ENCODE measurements around the gene TMC5. TPM values are rescaled to one million over a fixed set of nuclear protein-coding genes. Genes with fewer than 3 reads are reported as not detected.
"Not testable (repeated sequence)": the region's sequence is repeated elsewhere in the genome, so short reads cannot be mapped to it uniquely, and the experiment has no call there.

The TMC5 gene
- total RNA-seq (2014; rRNA removed; shearing (Covaris generic); ENCODE audit: low replicate concordance): not detected in 2 replicates

GRCh38 chr16:19417640-19418039 is at the start of gene TMC5:
TSS of gene TMC5 (plus strand) at chr16:19417883. CDS start at chr16:19440039, 22,156 bp downstream.
- Histone ChIP-seq H3K9me3 (peaks cover 15% of the 10 kb centered on the region), H3K4me3 (no peak within 1 kb of the TSS)
- DNase-seq: no peak

DNA sequence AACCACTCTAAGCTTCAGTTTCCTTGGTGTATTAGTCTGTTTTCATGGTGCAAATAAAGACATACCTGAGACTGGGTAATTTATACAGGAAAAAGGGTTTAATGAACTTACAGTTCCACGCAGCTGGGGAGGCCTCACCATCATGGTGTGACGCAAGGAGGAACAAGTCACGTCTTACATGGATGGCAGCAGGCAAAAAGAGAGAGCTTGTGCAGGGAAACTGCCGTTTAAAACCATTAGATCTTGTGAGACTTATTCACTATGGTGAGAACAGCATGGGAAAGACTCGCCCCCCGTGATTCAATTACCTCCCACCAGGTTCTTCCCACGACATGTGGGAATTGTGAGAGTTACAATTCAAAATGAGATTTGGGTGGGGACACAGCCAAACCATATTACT is 45.1 kb upstream of the TMC5 start:
- H3K4me3 ChIP-seq, H3K27me3 ChIP-seq, H3K9me3 ChIP-seq, DNase-seq, H3K36me3 ChIP-seq: not testable (repeated sequence)

More at GRCh38 chr16:19417640-19418039, at the start of gene TMC5:
- no peaks in the 10 kb centered on the region; the same call in 1 of the 2 replicates for H3K27me3 ChIP-seq
- H3K36me3 ChIP-seq: no peaks in the 10 kb centered on the region

- Histone ChIP-seq H3K4me3 (no peak overlapping the region), H3K36me3 (no peaks in the 10 kb centered on the region), H3K9me3 (no peaks in the 10 kb centered on the region), H3K27me3 (no peaks in the 10 kb centered on the region)
- DNase-seq: no peak
These were observed 43.3 kb upstream of the TMC5 start for GRCh38 chr16:19374402-19374801.

GRCh38 chr16:19375561-19376158 is 42.0 kb upstream of the TMC5 start:
- no peaks in the 10 kb centered on the region for H3K36me3 ChIP-seq
- H3K9me3 ChIP-seq: no peaks in the 10 kb centered on the region

GRCh38 chr16:19377864-19378263 is 39.8 kb upstream of the TMC5 start:
- Histone ChIP-seq H3K9me3 (no peaks in the 10 kb centered on the region), H3K4me3 (no peak overlapping the region), H3K27me3 (peaks cover 2% of the 10 kb centered on the region; the same call in 1 of the 2 replicates), H3K36me3 (no peaks in the 10 kb centered on the region)
- no peak for DNase-seq

More at GRCh38 chr16:19375561-19376158, 42.0 kb upstream of the TMC5 start:
- peak; percentile 28 for DNase-seq
- Histone ChIP-seq H3K27me3 (no peaks in the 10 kb centered on the region), H3K4me3 (no peak overlapping the region)

DNA sequence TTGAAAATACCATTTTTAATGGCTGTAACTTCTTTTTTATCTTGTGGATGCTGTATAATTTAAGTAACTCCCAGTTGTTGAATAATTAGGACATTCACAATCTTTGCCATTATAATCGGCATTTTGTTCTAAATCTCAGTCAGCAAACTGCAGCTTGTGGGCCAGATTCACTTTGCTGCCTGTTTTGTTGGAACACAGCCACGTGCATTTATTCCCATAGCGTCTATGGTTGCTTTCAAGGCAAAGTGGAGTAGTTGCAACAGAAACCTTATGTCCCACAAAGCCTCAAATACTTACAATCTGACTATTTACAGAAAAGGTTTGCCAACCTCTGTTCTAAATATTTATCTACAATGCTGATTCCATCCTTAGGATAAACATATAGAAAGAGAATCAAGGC is 39.2 kb upstream of the TMC5 start:
- Histone ChIP-seq H3K4me3 (no peak overlapping the region), H3K36me3 (no peaks in the 10 kb centered on the region), H3K27me3 (peaks cover 2% of the 10 kb centered on the region; the same call in 1 of the 2 replicates), H3K9me3 (no peaks in the 10 kb centered on the region)
- no peak for DNase-seq

DNA sequence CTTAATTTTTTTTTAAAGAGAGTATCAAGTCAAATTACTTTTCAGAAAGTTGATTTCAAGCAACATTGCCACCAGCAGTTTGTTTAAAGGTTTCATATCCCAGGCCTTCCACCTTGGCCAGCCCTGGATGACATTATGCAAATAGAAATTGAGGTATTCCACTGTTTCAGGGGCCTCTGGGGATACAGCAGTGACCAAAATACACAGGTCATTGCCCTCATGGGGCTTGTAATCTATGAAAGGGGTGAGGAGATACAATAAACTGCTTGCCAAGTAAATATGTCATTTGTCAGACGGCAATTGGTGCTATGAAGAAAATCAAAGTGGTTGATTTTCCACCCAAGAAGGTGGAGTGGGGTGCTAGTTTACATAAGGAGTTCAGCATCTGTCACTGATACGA is 37.8 kb upstream of the TMC5 start:
- no peak for DNase-seq

GRCh38 chr16:19380328-19380727 is 37.4 kb upstream of the TMC5 start:
- H3K4me3 ChIP-seq: no peak overlapping the region
- no peaks in the 10 kb centered on the region for H3K36me3 ChIP-seq
- no peaks in the 10 kb centered on the region for H3K9me3 ChIP-seq
- H3K27me3 ChIP-seq: peaks cover 2% of the 10 kb centered on the region; the same call in 1 of the 2 replicates
- no peak for DNase-seq

More for the DNA sequence above, 37.8 kb upstream of the TMC5 start:
- Histone ChIP-seq H3K9me3 (no peaks in the 10 kb centered on the region), H3K4me3 (no peak overlapping the region), H3K27me3 (peaks cover 2% of the 10 kb centered on the region; the same call in 1 of the 2 replicates), H3K36me3 (no peaks in the 10 kb centered on the region)

GRCh38 chr16:19382084-19382801 is 35.4 kb upstream of the TMC5 start:
- no peaks in the 10 kb centered on the region for H3K36me3 ChIP-seq
- H3K9me3 ChIP-seq: no peaks in the 10 kb centered on the region
- H3K4me3 ChIP-seq: no peak overlapping the region
- peaks cover 2% of the 10 kb centered on the region; the same call in 1 of the 2 replicates for H3K27me3 ChIP-seq
- DNase-seq: no peak

- Histone ChIP-seq H3K4me3 (no peak overlapping the region), H3K27me3 (peaks cover 2% of the 10 kb centered on the region; the same call in 1 of the 2 replicates), H3K36me3 (no peaks in the 10 kb centered on the region), H3K9me3 (no peaks in the 10 kb centered on the region)
- DNase-seq: peak; percentile 42
These were observed 34.5 kb upstream of the TMC5 start for GRCh38 chr16:19382887-19383816.

DNA sequence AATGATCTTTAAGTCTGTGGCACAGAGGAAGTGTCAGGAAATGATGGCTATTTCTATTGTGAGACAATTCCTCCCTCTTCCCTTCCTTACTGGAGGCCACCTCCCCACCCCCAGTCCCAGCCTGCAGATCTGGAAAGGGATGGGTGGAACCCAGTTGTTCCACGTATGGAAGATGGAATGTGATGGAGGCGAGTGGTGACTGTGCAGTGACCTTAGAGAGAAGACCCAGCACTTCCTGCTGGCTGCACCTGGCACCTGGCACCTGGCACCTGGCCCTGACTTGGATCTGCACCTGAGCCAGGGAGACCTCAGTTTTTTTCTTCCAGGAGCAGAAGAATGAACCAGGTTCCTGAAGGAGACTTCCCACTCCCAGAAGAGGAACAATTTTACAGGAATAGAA is 33.0 kb upstream of the TMC5 start:
- Histone ChIP-seq H3K27me3 (peaks cover 2% of the 10 kb centered on the region; the same call in 1 of the 2 replicates), H3K36me3 (no peaks in the 10 kb centered on the region), H3K4me3 (no peak overlapping the region), H3K9me3 (peaks cover 9% of the 10 kb centered on the region; the same call in 1 of the 2 replicates)
- DNase-seq: no peak

- DNase-seq: no peak
- Histone ChIP-seq H3K27me3 (peaks cover 2% of the 10 kb centered on the region; the same call in 1 of the 2 replicates), H3K9me3 (peaks cover 18% of the 10 kb centered on the region), H3K4me3 (no peak overlapping the region), H3K36me3 (no peaks in the 10 kb centered on the region)
These were observed 31.2 kb upstream of the TMC5 start for GRCh38 chr16:19386525-19386924.

DNA sequence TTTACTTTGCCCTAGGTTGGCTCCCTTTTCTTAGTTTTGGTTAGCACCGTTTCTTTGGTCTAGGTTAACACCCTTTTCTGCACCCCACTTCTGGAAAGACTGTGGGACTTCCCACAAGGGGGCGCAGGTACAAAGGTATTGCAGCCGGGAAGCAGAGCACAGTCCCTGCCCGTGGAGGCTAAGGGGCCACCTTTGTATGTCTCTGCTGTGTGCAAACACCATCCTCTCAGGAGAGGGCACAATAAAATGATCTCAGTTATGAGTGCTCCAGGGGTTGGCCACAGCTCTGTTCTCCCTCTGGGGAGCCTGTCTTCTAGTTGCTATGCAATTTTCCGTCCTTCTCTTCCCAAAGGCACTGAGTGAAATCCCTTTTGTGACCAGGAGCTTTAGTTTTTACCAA is 28.4 kb upstream of the TMC5 start:
- Histone ChIP-seq H3K27me3 (no peaks in the 10 kb centered on the region; the same call in 1 of the 2 replicates), H3K9me3 (peaks cover 21% of the 10 kb centered on the region), H3K4me3 (no peak overlapping the region), H3K36me3 (no peaks in the 10 kb centered on the region)
- peak; percentile 20 for DNase-seq

GRCh38 chr16:19391185-19391776 is 26.4 kb upstream of the TMC5 start:
- H3K27me3 ChIP-seq, H3K36me3 ChIP-seq, DNase-seq, H3K4me3 ChIP-seq: not testable (repeated sequence)
- peaks cover 21% of the 10 kb centered on the region for H3K9me3 ChIP-seq

GRCh38 chr16:19392352-19392751 is 25.3 kb upstream of the TMC5 start:
- no peak overlapping the region for H3K4me3 ChIP-seq
- DNase-seq: no peak
- H3K36me3 ChIP-seq: no peaks in the 10 kb centered on the region
- H3K9me3 ChIP-seq: peaks cover 21% of the 10 kb centered on the region
- H3K27me3 ChIP-seq: no peaks in the 10 kb centered on the region
